Smooth muscle cell of the brain vasculature (primary cell): ENCODE results near the gene LRRFIP1.
"Not testable (repeated sequence)": the region's sequence is repeated elsewhere in the genome, so short reads cannot be mapped to it uniquely, and the experiment has no call there.

Experiments
- DNase-seq: peaks from one replicate; pipeline ENCODE4 v3.0.0-alpha.2; 2012; ENCODE audit warnings: low read depth, low spot score

Gene LRRFIP1

GRCh38 chr2:237773826-237774225 is 146.4 kb downstream of the LRRFIP1 start:
- DNase-seq: no peak

GRCh38 chr2:237774811-237775553 is 147.6 kb downstream of the LRRFIP1 start:
- peak; percentile 9 for DNase-seq

- no peak for DNase-seq
Observed at GRCh38 chr2:237779521-237779920, 152.1 kb downstream of the LRRFIP1 start.

DNA sequence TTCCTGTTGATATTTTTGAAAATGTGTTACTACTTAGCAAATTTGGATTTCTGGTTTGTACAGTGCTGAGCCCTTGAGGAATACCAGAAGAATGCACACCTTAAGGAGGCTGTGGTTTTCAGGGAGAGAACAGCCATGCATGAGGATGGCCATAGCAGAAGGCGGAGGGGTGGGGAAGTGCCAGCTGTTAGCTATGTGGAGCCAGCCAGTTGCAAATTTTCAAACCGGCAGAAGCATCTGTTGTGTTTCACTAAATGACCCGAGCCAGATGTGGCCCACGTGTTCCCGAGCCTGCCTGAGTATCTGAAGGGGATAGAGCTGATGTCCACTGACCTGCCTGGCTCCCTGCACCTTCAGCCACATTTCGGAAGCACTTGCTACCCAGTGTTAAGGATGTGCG is 154.8 kb downstream of the LRRFIP1 start:
- DNase-seq: no peak

DNA sequence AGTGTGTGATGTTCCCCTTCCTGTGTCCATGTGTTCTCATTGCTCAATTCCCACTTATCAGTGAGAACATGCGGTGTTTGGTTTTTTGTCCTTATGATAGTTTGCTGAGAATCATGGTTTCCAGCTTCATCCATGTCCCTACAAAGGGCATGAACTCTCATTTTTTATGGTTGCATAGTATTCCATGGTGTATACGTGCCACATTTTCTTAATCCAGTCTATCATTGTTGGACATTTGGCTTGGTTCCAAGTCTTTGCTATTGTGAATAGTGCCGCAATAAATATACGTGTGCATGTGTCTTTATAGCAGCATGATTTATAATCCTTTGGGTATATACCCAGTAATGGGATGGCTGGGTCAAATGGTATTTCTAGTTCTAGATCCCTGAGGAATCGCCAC is 156.3 kb downstream of the LRRFIP1 start:
- DNase-seq: not testable (repeated sequence)

- DNase-seq: no peak
Observed at GRCh38 chr2:237786936-237787335, 159.5 kb downstream of the LRRFIP1 start.

DNA sequence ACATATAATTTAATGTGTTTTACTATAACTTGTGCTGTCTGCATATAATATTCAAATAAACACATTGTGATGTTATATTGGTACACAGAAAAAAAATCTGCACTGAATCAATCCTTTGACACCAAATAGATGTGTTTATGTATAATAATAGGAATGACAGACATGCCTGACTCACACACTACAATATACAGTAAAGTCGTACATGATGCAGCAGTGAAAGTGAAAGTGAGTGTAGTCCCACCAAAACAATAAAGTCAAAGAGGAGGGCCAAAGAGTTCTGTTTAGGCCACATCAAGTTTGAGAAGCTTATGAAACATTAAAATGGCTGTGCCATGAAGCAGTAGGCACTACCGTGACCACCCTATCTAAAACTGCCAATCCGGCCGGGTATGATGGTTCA is 163.0 kb downstream of the LRRFIP1 start:
- peak; percentile 6 for DNase-seq

DNA sequence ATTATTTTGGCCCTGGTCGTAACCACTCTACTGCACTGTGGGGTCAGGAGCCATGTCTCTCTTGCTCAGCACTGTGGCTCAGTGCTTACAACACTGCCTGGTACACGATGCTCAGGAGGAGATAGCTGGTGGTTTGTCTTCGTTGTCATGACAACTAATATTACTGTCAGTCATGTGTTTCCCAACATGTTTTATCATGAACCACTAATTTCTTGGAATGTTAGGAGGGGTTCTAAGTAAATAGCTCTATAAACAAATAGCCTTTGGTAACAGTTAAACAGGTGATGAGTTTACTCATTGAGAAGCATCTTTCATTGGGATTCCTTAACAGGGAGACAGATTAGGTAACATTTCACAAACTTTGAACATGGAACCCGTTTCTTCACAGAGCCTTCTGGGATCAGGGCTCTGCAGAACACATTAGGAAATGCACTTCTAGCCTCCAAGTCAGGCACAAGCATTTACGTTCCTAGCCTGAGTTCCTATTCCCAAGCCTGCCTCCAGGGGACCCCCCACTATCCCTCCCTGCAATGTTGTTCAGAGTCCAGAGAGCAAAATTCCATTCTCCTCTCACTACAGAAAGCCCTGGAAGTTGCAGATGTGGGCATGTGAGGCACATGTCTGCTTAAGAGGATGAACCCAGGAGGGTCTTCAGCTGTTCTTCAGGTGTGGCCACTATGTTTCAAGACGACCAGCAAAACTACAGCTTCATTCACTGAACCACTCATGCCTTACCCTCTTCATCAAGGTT is 164.8 kb downstream of the LRRFIP1 start:
- DNase-seq: no peak

GRCh38 chr2:237797253-237797652 is 169.9 kb downstream of the LRRFIP1 start:
- no peak for DNase-seq

GRCh38 chr2:237798236-237799059 is 171.1 kb downstream of the LRRFIP1 start, which contains the start of gene RBM44:
Gene RBM44 (plus strand): TSS chr2:237798779. CDS start chr2:237813610, 14,831 bp downstream.
- no peak for DNase-seq

DNA sequence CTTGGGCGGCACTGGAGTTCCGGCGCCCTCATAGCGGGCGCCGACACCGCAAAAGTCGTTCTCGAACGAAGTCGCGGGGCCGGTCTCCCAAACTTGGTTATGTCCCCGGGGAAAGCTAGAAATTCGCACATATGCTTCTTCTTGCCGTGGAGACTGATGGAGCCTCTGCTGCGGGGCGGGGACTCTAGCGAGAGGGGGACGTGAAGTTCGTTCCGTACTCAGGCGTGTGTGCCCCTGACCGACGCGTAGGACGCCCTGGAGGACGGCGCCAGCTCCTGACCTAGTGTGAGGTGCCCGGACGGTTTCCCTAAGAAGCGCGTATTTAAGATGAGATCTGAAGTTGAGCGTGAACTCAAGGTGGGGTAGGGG is 171.7 kb downstream of the LRRFIP1 start:
- DNase-seq: no peak

DNA sequence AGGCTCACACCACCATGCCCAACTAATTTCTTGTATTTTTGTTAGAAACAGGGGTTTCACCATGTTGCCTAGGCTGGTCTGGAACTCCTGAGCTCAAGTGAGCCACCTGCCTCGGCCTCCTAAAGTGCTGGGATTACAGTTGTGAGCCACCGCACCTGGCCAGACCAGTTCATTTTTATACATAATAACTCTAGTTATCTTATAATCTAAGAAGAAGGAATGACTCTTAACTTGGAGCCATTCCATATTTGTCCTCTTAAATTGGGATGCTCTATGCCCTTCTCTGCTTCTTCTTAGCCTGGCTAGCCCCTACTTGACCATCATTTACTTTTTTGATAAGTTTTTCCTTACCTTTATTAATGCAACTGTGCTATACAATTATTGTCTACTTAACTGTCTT is 174.1 kb downstream of the LRRFIP1 start:
- DNase-seq: no peak

DNA sequence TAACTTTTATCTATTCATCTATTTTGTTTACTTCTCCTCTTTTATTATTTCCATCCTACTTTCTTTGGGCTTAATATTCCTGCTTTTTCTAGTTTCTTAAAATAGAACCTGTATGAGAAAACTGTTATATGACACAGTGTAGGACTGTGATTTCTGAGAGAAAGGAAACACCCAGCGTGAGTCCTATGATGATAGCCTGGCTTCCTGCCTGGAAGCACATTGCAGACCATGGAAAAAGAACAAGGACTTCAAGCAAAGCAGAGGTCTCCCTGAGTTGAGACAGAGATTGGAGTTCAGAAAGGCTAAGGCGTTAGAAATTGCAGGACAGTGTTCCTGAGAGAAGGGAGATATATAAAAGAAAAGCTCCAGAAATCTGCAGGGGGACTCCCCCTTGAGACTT is 178.9 kb downstream of the LRRFIP1 start:
- peak; percentile 62 for DNase-seq

DNA sequence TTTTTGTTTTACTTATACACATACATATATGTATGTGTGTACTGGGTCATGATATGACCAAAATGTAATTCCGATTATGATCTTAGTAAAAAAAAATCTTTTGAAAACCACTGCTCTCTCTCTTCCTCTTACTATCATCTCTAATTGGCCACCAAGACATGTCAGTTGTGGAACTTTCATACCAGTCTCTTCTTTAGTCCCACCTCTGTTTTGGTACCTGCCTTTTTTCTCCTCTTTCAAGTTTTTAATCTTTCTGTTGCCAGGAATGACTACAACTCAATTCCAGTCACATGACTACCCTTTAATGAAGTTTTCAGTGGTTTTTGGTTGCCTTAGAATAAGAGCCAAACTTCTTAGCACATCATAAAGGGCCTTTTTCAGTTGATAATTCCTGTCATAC is 188.2 kb downstream of the LRRFIP1 start:
- no peak for DNase-seq

GRCh38 chr2:237816531-237816930 is 189.1 kb downstream of the LRRFIP1 start:
- DNase-seq: no peak

DNA sequence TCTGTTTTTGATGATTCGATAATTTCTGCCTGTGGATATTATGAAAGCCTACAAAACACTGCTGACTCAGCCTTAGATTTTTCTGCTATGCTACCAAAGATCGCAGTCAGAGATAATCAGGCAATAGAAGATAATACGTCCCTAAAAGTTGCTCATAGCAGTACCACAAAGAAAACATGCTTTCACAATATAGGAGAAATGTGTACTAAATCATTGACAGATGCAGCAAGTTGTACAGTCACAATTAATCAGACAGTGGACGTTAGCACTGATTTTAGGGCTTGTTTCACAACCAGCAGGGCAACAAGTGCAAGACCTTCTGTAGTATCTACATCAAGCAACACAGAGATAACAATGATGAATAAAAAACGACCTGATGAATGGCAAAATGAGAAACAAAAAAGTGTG is 190.7 kb downstream of the LRRFIP1 start:
- no peak for DNase-seq

GRCh38 chr2:237819231-237819630 is 191.8 kb downstream of the LRRFIP1 start:
- no peak for DNase-seq

- no peak for DNase-seq
Observed at GRCh38 chr2:237820421-237820820, 193.0 kb downstream of the LRRFIP1 start.

- no peak for DNase-seq
Observed at GRCh38 chr2:237823544-237823943, 196.2 kb downstream of the LRRFIP1 start.

DNA sequence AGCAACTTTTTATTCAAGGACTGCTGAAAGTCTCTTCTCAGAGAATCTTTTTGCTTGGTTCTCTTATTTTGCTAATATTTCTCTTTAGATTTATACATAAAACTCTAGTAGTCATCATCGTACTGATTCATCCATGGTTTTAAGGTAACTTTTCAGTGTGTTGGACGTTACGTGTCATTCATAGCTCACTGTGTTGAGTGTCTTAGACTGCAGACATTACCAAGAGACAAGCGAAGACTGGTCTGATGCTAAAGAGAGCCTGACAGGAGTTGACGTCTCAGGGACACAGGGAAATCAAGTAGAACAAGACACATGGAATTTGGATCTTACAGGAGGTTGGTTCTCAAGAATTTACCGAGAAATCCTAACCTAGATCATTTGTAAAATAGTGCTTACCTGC is 196.7 kb downstream of the LRRFIP1 start:
- DNase-seq: no peak

DNA sequence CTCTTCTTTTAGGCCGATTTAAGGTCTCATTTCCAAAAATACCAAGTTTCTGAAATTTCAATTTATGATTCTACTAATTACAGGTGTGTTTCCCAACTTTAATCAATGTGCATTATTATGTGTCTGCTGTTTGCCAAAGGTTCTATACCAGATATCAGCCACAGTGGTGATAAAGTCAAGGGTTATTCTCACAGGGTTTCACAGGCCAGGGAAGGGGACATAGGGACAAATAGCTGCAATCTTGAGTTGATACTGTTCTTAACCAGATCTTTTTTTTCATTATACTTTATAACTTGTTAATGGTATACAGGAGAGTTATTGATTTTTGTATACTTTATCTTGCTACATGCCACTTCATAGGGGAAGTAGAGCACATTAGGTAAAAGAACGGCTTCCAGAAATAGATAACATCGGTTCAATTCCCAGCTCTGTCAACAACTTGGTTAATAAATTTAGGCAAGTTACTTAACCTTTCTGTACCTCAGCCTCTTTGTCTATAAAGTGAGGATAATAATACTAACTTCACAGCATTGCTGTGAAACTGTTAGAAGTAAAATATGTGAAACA is 200.1 kb downstream of the LRRFIP1 start:
- no peak for DNase-seq
